ENCODE data around the gene TTC7B.

The TTC7B gene

GRCh38 chr14:90519262-90519920 lies 296.8 kb downstream of the TTC7B start:
- no peak overlapping the region for H3K4me3 ChIP-seq (ENCODE audit: low read depth, low read length)
- no peak for TF ChIP-seq CTCF (IDR thresholded peaks at IDR 0.05; ENCODE audit: low read depth, low read length)
- TF ChIP-seq POLR2A (IDR thresholded peaks at IDR 0.05; ENCODE audit: extremely low read depth, insufficient read length), result no peak
- no peak for TF ChIP-seq MAX (IDR thresholded peaks at IDR 0.05; ENCODE audit: low read depth, low read length)
- TF ChIP-seq MYC (IDR thresholded peaks at IDR 0.05; ENCODE audit: low read depth, low read length), result no peak
- DNase-seq (ENCODE audit: low read depth), result no peak

GRCh38 chr14:90518941-90519256 lies 297.3 kb downstream of the TTC7B start:
- DNase-seq (ENCODE audit: low read depth), result peak; percentile 63
- H3K4me3 ChIP-seq (ENCODE audit: low read depth, low read length), result no peak overlapping the region
- TF ChIP-seq POLR2A (IDR thresholded peaks at IDR 0.05; ENCODE audit: extremely low read depth, insufficient read length) (no peak), CTCF (IDR thresholded peaks at IDR 0.05; ENCODE audit: low read depth, low read length) (peak; percentile 77)

GRCh38 chr14:90518069-90518940 lies 297.9 kb downstream of the TTC7B start:
- DNase-seq (ENCODE audit: low read depth), result no peak
- H3K4me3 ChIP-seq (ENCODE audit: low read depth, low read length), result no peak overlapping the region
- TF ChIP-seq MYC (IDR thresholded peaks at IDR 0.05; ENCODE audit: low read depth, low read length), result no peak
- no peak for TF ChIP-seq MAX (IDR thresholded peaks at IDR 0.05; ENCODE audit: low read depth, low read length)
- TF ChIP-seq POLR2A (IDR thresholded peaks at IDR 0.05; ENCODE audit: extremely low read depth, insufficient read length), result no peak
- TF ChIP-seq CTCF (IDR thresholded peaks at IDR 0.05; ENCODE audit: low read depth, low read length), result no peak

- TF ChIP-seq POLR2A (IDR thresholded peaks at IDR 0.05; ENCODE audit: extremely low read depth, insufficient read length), result no peak
- no peak for TF ChIP-seq MYC (IDR thresholded peaks at IDR 0.05; ENCODE audit: low read depth, low read length)
- no peak for TF ChIP-seq CTCF (IDR thresholded peaks at IDR 0.05; ENCODE audit: low read depth, low read length)
- TF ChIP-seq MAX (IDR thresholded peaks at IDR 0.05; ENCODE audit: low read depth, low read length), result no peak
These were observed 299.0 kb downstream of the TTC7B start for GRCh38 chr14:90517076-90517841.

GRCh38 chr14:90514566-90514965 lies 301.7 kb downstream of the TTC7B start:
- TF ChIP-seq POLR2A (IDR thresholded peaks at IDR 0.05; ENCODE audit: extremely low read depth, insufficient read length) (no peak), MAX (IDR thresholded peaks at IDR 0.05; ENCODE audit: low read depth, low read length) (no peak), MYC (IDR thresholded peaks at IDR 0.05; ENCODE audit: low read depth, low read length) (no peak), CTCF (IDR thresholded peaks at IDR 0.05; ENCODE audit: low read depth, low read length) (no peak)
- DNase-seq (ENCODE audit: low read depth), result no peak
- no peak overlapping the region for H3K4me3 ChIP-seq (ENCODE audit: low read depth, low read length)

More at GRCh38 chr14:90517076-90517841, 299.0 kb downstream of the TTC7B start:
- H3K4me3 ChIP-seq (ENCODE audit: low read depth, low read length), result no peak overlapping the region
- DNase-seq (ENCODE audit: low read depth), result no peak

Measured in NB4 (cell line).